B cell (primary cell): ENCODE data around the gene CNTN4. TPM values are rescaled to one million over a fixed set of nuclear protein-coding genes. Genes with fewer than 3 reads are reported as not detected.

Source experiments
- ATAC-seq: fragments of 200-7000 bp; cut with Tn5 transposase; one replicate; pipeline ENCODE4 v1.10.0; 2021; ENCODE audit warnings: low read depth, mild to moderate bottlenecking, moderate number of reproducible peaks, moderate library complexity
- CTCF ChIA-PET: fragments of 350-600 bp; sonication (Branson Sonifier 250); formaldehyde crosslinking; loops from one replicate; lab custom pipeline; 2021; ENCODE audit warnings: antibody characterized with exemption, inconsistent platforms; lab: Charles Lee
- POLR2A ChIA-PET: fragments of 350-600 bp; sonication (Branson Sonifier 250); formaldehyde crosslinking; loops from one replicate; lab custom pipeline; 2021; ENCODE audit warnings: antibody characterized with exemption; lab: Charles Lee
- DNase-seq: peaks from one replicate; pipeline ENCODE4 v3.0.0; 2013
- H2AFZ ChIP-seq: 2 replicates; pipeline ENCODE4 v1.6.1; 2012; ENCODE audit warnings: mild to moderate bottlenecking, low read depth, low read length; ENCODE audit not compliant: insufficient read depth, poor library complexity, severe bottlenecking
- H3K27ac ChIP-seq, 2 donors: 1 replicate in 1 of 2; 2 replicates in 1 of 2; pipeline ENCODE4 v1.5.1; 2012 to 2013; ENCODE audit warnings: low read length in 2 of 2, mild to moderate bottlenecking in 2 of 2, moderate library complexity in 1 of 2
- H3K27me3 ChIP-seq, 4 experiments: fragments of 200-600 bp in 1 of 4; sonication (generic) in 1 of 4; replicated peaks in 1 of 4; 1 replicate in 2 of 4; 2 replicates in 2 of 4; pipeline versions ENCODE4 v1.6.1 to v1.7.0; 2013 to 2016; ENCODE audit warnings: low read length in 3 of 4, mild to moderate bottlenecking in 2 of 4, mixed read lengths in 1 of 4, moderate library complexity in 1 of 4; ENCODE audit not compliant: insufficient read depth in 4 of 4, control insufficient read depth in 3 of 4; ENCODE audit errors: control extremely low read depth in 1 of 4
- H3K36me3 ChIP-seq, 2 experiments: replicated peaks in 1 of 2; 1 replicate in 1 of 2; 2 replicates in 1 of 2; pipeline versions ENCODE4 v1.6.1 to v1.7.1; 2013; ENCODE audit warnings: low read length in 1 of 2; ENCODE audit not compliant: insufficient read depth in 2 of 2, control insufficient read depth in 1 of 2; ENCODE audit errors: control extremely low read depth in 1 of 2, extremely low read depth in 1 of 2
- H3K4me1 ChIP-seq, 2 donors: fragments of 200-600 bp in 1 of 2; sonication (generic) in 1 of 2; 1 replicate in 1 of 2; 2 replicates in 1 of 2; pipeline versions ENCODE4 v1.5.1 to v1.6.1; 2013 to 2017; ENCODE audit warnings: low read length in 2 of 2; ENCODE audit not compliant: control insufficient read depth in 2 of 2, insufficient read depth in 2 of 2
- H3K4me2 ChIP-seq: replicated peaks from 2 replicates; pipeline ENCODE3; 2012; ENCODE audit warnings: mild to moderate bottlenecking, low read depth, low read length; ENCODE audit not compliant: poor library complexity, severe bottlenecking
- H3K4me3 ChIP-seq, 5 experiments: fragments of 200-600 bp in 1 of 5; sonication (generic) in 1 of 5; 1 replicate in 3 of 5; 2 replicates in 2 of 5; pipeline versions ENCODE4 v1.5.1 to v1.7.0; 2011 to 2016; ENCODE audit warnings: low read length in 4 of 5, mild to moderate bottlenecking in 4 of 5, low read depth in 2 of 5, control low read depth in 1 of 5, moderate library complexity in 1 of 5; ENCODE audit not compliant: insufficient read depth in 1 of 5; ENCODE audit errors: control extremely low read depth in 1 of 5, extremely low read depth in 1 of 5
- H3K79me2 ChIP-seq: fragments of 200-600 bp; sonication (generic); one replicate; pipeline ENCODE4 v1.6.0; 2016; ENCODE audit warnings: low read length; ENCODE audit not compliant: control insufficient read depth, insufficient read depth
- H3K9ac ChIP-seq: fragments of 200-600 bp; sonication (generic); 2 replicates; pipeline ENCODE4 v1.6.1; 2017; ENCODE audit warnings: mild to moderate bottlenecking, low read length, moderate library complexity
- H3K9me3 ChIP-seq, 3 donors: one replicate each; pipeline versions ENCODE4 v1.6.1 to v1.7.1; 2013; ENCODE audit warnings: low read length in 2 of 3; ENCODE audit not compliant: control insufficient read depth in 2 of 3, insufficient read depth in 1 of 3; ENCODE audit errors: control extremely low read depth in 1 of 3
- H4K20me1 ChIP-seq: 2 replicates; pipeline ENCODE4 v1.6.0; 2012; ENCODE audit warnings: mild to moderate bottlenecking, low read length; ENCODE audit not compliant: insufficient read depth, control insufficient read depth, poor library complexity, severe bottlenecking
- H3K27ac Mint-ChIP-seq: one replicate; pipeline ENCODE4 v1.8.0; 2021; ENCODE audit warnings: mixed read lengths
- H3K27me3 Mint-ChIP-seq: one replicate; pipeline ENCODE4 v1.8.0; 2021; ENCODE audit warnings: mixed read lengths
- H3K4me1 Mint-ChIP-seq: one replicate; pipeline ENCODE4 v1.8.0; 2021; ENCODE audit warnings: mixed read lengths
- H3K4me3 Mint-ChIP-seq: one replicate; pipeline ENCODE4 v1.8.0; 2021; ENCODE audit warnings: mixed read lengths
- H3K9me3 Mint-ChIP-seq: one replicate; pipeline ENCODE4 v1.8.0; 2022; ENCODE audit warnings: mixed read lengths; ENCODE audit not compliant: insufficient read depth
- EZH2 ChIP-seq: IDR thresholded peaks from 2 replicates; pipeline ENCODE4 v1.6.1; 2012; ENCODE audit warnings: borderline replicate concordance, low read depth, mild to moderate bottlenecking, moderate library complexity, low read length; ENCODE audit not compliant: insufficient read depth, poor library complexity, severe bottlenecking
- WGBS: methylation state at CpG from one replicate; pipeline ENCODE4 v1.1.5; 2013; ENCODE audit warnings: missing lambda C conversion rate; ENCODE audit not compliant: insufficient coverage; 5-methylcytosine and 5-hydroxymethylcytosine counted together
- intact Hi-C: fragments of 100-400 bp; cut with micrococcal nuclease; formaldehyde crosslinking; loops from one replicate; pipeline ENCODE4 v1.10.0; 2022
- polyA minus RNA-seq: library from RNA; depleted of rRNA, polyadenylated mRNA; stranded (reverse); fragments of >200 nt; gene quantifications from 2 replicates; pipeline ENCODE4 v1.2.3, GENCODE V29; 2012
- polyA plus RNA-seq: library from polyadenylated mRNA; depleted of rRNA; stranded (reverse); fragments of >200 nt; gene quantifications from 2 replicates; pipeline ENCODE4 v1.2.3, GENCODE V29; 2012
- total RNA-seq, 2 donors: library from RNA; stranded (reverse); fragments of 120-200 nt in 1 of 2; gene quantifications; 1 replicate in 1 of 2; 2 replicates in 1 of 2; pipeline versions ENCODE4 v1.2.3 to v1.2.4, GENCODE V29; 2013 to 2022
- TF ChIP-seq, protein P1 (sequence below): fragments of 200-600 bp; IDR thresholded peaks from one replicate; pipeline ENCODE4 v1.8.0; 2022; ENCODE audit warnings: antibody characterized with exemption, mild to moderate bottlenecking

Gene CNTN4
- total RNA-seq (0.05 TPM in 1 of 2 replicates, not detected in the other), polyA plus RNA-seq (not detected in 2 replicates), polyA minus RNA-seq (not detected in 2 replicates)
- 0.07 TPM for total RNA-seq (2013)

DNA sequence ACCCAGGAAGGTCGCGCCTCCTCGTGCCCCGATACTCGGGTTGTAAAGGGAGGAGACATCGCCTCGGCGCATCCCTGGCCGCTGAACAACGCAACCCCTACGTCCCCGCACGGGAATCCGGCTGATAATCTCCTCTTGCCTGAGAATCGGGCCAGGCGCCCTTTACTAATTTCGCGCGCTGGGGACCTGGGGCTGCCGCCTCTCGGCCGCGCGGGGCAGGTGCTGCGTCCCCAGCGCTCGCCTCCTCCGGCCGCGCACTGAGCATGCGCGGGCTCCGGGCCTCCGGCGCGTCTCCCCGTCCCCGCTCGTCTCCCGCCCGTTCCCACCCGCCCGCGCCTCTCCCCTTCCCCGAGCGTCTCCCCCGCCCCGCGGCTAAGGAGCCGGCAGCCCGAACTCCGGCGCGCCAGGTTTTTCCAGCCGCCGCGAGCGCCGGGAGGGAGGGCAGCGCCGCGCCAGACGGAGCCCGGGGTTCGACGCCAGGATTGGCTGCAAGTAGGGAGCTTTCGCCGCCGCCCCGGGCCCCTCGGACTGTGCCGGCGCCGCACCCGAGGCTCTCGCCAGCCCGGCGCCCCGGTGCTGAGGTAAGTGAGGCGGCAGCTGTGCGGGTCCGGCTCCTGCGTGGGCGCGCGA lies at the start of gene CNTN4:
CNTN4 (plus strand) TSS at position 469 of the 630 bp plus-strand sequence.
- ATAC-seq: no peak
- H3K9me3 Mint-ChIP-seq: no peaks in the 10 kb centered on the region
- peak within 1 kb of the TSS; percentile 57 for H3K4me3 Mint-ChIP-seq
- Histone ChIP-seq H3K4me1 (no peaks in the 10 kb centered on the region), H3K27ac (no peak within 1 kb of the TSS), H3K36me3 (no peaks in the 10 kb centered on the region), H3K27me3 (peaks cover 0 to 23% (median 12%) of the 10 kb centered on the region in 4 experiments), H2AFZ (no peak within 1 kb of the TSS), H3K4me2 (peak within 1 kb of the TSS; percentile 35), H3K9ac (no peak within 1 kb of the TSS), H3K9me3 (peaks cover 0 to 3% (median 0%) of the 10 kb centered on the region in 3 donors), H3K4me3 (no peak within 1 kb of the TSS), H3K79me2 (no peaks in the 10 kb centered on the region), H4K20me1 (no peaks in the 10 kb centered on the region)
- intact Hi-C loops: no loop called here
- WGBS: 4% methylated on average over 86 of the region's 86 CpGs
- no peak within 1 kb of the TSS for H3K27ac Mint-ChIP-seq
- peaks cover 7% of the 10 kb centered on the region for H3K4me1 Mint-ChIP-seq
- no peak for DNase-seq
- ChIA-PET CTCF (no interaction called here), POLR2A (no interaction called here)
- TF ChIP-seq, protein P1, sequence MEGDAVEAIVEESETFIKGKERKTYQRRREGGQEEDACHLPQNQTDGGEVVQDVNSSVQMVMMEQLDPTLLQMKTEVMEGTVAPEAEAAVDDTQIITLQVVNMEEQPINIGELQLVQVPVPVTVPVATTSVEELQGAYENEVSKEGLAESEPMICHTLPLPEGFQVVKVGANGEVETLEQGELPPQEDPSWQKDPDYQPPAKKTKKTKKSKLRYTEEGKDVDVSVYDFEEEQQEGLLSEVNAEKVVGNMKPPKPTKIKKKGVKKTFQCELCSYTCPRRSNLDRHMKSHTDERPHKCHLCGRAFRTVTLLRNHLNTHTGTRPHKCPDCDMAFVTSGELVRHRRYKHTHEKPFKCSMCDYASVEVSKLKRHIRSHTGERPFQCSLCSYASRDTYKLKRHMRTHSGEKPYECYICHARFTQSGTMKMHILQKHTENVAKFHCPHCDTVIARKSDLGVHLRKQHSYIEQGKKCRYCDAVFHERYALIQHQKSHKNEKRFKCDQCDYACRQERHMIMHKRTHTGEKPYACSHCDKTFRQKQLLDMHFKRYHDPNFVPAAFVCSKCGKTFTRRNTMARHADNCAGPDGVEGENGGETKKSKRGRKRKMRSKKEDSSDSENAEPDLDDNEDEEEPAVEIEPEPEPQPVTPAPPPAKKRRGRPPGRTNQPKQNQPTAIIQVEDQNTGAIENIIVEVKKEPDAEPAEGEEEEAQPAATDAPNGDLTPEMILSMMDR: no peak
- TF ChIP-seq EZH2: no peak
- peaks cover 43% of the 10 kb centered on the region for H3K27me3 Mint-ChIP-seq

DNA sequence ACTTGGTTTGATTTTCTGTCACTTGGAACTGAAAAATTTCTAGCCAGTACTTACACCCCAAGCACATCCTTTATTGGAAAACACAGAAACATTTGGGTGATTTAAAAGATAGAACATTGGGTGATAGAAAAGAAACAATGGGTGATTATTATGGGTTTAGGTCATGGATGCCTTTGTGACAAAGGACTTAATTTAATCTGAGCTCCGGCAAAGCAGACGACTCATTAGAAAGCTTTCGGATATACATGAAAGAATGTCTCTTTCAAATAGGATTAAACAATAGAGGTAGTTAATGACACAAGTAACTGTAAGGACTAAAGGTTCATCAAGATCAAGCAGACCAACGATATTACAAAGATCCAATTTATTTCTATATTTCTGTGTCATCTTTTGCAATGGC lies 37.3 kb upstream of the CNTN4 start:
- H3K27ac Mint-ChIP-seq: no peak overlapping the region

More for the DNA sequence above, 37.3 kb upstream of the CNTN4 start:
- no peak overlapping the region for H2AFZ ChIP-seq
- Mint-ChIP-seq H3K9me3 (peaks cover 1% of the 10 kb centered on the region), H3K27me3 (no peaks in the 10 kb centered on the region), H3K4me3 (no peak overlapping the region), H3K4me1 (no peaks in the 10 kb centered on the region)
- H3K4me1 ChIP-seq: no peaks in the 10 kb centered on the region
- H3K79me2 ChIP-seq: no peaks in the 10 kb centered on the region
- no peak overlapping the region for H3K27ac ChIP-seq
- H3K9ac ChIP-seq: no peak overlapping the region
- H3K4me3 ChIP-seq: no peak overlapping the region
- no peaks in the 10 kb centered on the region for H3K27me3 ChIP-seq
- WGBS: 87% methylated on average over 4 of the region's 4 CpGs
- TF ChIP-seq EZH2: no peak
- TF ChIP-seq, protein P1: no peak
- ChIA-PET CTCF (no interaction called here), POLR2A (no interaction called here)
- DNase-seq (no peak), ATAC-seq (no peak)
- intact Hi-C loops: no loop called here
- no peak overlapping the region for H3K4me2 ChIP-seq
- H3K36me3 ChIP-seq: no peaks in the 10 kb centered on the region
- H4K20me1 ChIP-seq: no peaks in the 10 kb centered on the region
- H3K9me3 ChIP-seq: peaks cover 0 to 1% (median 0%) of the 10 kb centered on the region in 3 donors
